Vagina (tissue), 2 donors: ENCODE measurements around the gene PNP.

ENCODE experiments used
- CTCF ChIP-seq, 3 experiments: fragments of 450-650 bp in 2 of 3; fragments of 200-600 bp in 1 of 3; sonication (generic) in 1 of 3; IDR thresholded peaks; one replicate each; pipeline ENCODE4 v1.5.1; 2017 to 2019; ENCODE audit warnings: antibody characterized with exemption in 3 of 3, mild to moderate bottlenecking in 2 of 3, moderate library complexity in 2 of 3
- POLR2A ChIP-seq, 2 donors: fragments of 450-650 bp; IDR thresholded peaks; one replicate each; pipeline ENCODE4 v1.6.1; 2017; ENCODE audit warnings: antibody characterized with exemption in 2 of 2, mild to moderate bottlenecking in 2 of 2, moderate library complexity in 2 of 2
- POLR2AphosphoS5 ChIP-seq, 2 donors: sonication (generic); formaldehyde crosslinking; IDR thresholded peaks; one replicate each; pipeline ENCODE4 v1.9.0; 2017; ENCODE audit warnings: antibody characterized with exemption in 2 of 2, mild to moderate bottlenecking in 2 of 2, low read depth in 1 of 2; ENCODE audit not compliant: insufficient read depth in 1 of 2

DNA sequence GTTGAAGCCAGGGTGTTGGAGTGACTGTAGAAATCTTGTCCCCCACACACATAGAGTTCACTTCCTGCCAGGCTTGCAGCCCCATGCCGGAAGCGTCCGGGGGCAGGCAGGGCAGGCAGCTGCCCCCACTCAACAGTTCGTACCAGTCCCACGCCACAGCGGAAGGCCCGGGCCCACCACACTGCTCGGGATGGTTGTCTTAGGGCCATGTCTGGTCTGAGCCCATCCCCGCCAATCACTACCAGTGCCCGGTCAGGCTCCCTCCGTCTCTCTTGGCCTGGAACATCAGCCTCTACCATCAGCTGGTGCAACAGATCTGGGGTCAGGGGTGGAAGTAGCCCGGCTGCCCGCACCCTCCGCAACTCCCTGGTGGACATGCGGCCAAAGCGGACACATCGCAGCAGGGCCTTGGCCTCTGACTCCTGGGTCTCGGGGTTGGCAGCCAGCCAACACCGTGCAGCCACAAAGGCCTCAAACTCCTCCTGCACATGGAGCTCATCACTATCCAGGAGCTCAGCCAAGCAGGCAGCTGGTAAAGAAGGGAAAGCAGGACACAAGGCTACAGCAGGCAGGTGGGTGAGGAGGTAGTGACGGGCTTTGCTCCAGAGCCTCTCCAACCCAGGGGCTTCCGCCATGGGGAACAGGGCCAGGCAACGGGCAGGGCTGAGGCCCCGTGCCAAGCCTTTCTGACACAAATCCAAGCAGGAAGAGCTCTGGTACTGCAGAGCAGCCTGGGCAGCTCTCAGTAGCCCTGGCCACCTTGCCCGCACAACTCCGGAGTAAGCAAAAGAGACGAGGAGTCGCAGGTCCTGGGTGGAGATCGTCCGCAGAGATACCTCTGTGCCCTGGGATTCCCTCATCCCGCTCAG, 39.2 kb upstream of the PNP start:
- TF ChIP-seq CTCF (IDR thresholded peaks at IDR 0.05) = no peak
- no peak for TF ChIP-seq POLR2A (IDR thresholded peaks at IDR 0.05)
- no peak for TF ChIP-seq POLR2AphosphoS5 (IDR thresholded peaks at IDR 0.05; ENCODE audit: insufficient read depth in 1 of 2, low read depth in 1 of 2)
